GM19372 (cell line): ENCODE measurements around the gene PLD1.
"Not testable (repeated sequence)": the region's sequence is repeated elsewhere in the genome, so short reads cannot be mapped to it uniquely, and the experiment has no call there.

ENCODE experiments used
- ATAC-seq: cut with Tn5 transposase; IDR thresholded peaks from one replicate; pipeline ENCODE4 v1.9.1; 2021; ENCODE audit warnings: mild to moderate bottlenecking, low read depth, moderate library complexity; ENCODE audit not compliant: unreplicated experiment

PLD1 gene

GRCh38 chr3:171821044-171821443 is 10.8 kb upstream of the PLD1 start:
- ATAC-seq: no peak

DNA sequence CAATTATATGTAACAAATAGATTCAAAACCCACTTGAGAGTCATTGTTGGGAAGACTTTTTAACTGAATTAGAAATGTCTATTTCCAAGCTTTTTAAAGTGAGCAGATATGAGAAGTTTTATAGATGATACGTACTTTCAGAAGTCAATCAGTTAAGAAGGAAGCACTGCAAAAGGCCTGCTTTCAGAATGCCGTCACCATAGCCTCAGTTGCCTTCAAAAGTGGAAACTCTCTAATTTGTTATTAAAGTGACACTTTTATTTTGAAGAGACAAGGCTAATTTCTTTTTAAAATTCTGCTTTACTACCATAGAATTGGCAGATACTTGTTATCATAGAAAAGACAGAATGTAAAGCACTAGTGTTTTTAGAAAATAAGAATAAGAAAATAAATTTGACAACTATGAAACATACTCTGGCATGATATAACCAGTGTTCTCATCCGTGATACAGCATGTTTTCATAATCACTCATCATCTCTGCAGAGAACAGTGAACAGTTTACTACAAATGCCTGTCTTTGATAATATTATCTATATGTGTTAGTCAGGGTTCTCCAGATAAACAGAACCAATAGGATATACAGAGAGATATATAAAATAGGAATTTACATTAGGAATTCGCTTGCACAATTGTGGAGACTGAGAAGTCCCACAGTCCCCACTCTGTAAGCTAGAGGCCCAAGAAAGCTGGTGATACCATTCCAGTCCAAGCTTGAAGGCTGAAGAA is 7.0 kb upstream of the PLD1 start:
- ATAC-seq: no peak

DNA sequence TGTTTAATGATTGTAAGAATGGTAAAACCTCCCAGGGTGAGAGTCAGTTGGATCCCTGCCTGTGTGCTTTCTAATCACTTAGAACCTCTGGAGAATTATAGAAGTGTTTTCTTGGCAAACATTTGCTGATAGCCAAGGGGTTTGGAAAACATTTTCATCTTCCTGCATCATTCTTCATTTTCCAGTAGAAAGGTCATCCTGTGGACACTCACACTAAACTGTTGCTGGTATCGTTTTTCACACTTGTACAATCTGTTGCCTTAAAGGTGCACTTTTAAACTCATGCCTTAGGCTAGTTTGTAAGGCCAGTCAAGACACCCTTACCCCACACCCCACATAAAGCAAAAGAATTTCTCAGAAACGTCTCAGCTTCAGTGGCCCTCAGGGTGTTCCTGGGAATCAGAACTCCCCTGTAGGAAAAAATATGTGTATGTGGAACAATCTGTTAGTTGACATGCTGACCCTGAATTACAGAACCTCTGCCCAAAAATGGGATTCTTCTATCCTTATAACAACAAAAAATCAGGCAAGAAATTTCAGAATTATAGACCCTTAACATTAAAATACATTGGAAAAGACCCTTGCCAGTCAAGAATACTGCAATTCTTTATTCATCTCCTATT is 5.8 kb upstream of the PLD1 start:
- no peak for ATAC-seq

DNA sequence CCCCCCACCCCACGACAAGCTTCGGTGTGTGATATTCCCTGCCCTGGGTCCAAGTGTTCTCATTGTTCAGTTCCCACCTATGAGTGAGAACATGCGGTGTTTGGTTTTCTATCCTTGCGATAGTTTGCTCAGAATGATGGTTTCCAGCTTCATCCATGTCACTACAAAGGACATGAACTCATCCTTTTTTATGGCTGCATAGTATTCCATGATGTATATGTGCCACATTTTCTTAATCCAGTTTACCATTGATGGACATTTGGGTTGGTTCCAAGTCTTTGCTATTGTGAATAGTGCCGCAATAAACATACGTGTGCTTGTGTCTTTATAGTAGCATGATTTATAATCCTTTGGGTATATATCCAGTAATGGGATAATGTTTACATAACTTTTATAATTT is 4.4 kb upstream of the PLD1 start:
- not testable (repeated sequence) for ATAC-seq

GRCh38 chr3:171813897-171814460 is 3.7 kb upstream of the PLD1 start:
- ATAC-seq: peak; percentile 39

DNA sequence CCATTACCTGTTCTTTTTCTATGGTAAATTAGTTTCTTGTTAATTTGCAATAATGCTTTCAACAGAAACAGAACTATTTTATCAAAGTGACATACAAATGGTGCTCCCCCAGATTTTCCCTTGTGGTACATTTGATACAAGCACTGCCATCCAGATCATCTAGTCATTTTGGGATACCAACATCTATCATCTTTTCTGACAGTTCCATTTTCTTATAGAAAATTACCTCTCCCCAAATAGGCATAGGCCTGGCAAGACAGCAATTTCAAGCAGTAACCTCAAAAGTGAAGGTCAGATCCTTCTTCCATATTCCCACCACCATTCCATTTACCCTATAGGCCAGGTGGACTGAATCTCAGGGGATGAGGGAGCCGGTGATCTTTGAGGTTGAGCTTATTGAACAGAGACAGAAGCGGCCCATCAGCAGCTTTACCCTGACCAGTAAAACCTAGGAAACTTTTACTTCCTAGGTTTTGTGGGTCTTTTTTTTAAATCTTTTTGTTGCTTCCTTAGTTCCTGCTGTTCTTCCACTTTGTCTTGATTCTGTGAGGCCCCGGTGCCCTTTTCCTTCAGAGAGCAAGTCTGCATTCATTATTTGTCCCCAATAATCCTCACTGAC is 3.1 kb upstream of the PLD1 start:
- no peak for ATAC-seq

DNA sequence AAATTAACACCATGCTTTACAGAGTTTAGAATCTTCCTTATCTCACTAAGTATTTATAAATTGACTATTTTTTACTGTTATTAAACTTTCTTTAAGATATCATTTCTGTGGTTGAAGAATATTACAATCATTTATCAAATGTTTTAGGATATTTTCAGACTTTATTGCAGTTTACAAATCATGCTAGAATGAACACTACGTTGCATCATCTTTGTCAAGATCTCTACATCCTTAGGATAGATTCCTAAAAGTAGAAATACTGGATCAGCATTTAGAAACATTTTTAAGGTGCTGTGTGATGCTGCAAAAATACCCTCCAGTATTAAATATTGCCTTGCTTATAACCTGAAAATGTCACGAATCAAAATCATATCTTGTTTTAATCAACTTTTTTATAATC is 2.5 kb upstream of the PLD1 start:
- no peak for ATAC-seq

DNA sequence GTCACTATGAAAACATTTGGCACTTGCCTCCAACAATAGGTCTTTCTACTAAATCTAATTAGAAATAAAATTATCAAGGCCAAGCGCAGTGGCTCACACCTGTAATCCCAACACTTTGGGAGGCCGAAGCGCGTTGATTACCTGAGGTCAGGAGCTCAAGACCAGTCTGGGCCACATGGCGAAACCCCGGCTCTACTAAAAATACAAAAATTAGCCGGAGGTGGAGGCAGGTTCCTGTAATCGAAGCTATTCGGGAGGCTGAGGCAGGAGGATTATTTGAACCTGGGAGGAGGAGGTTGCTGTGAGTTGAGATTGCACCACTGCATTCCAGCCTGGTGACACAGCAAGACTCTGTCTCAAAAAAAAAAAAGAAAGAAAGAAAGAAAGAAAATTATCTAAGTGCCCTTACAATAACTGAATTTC is 1.6 kb upstream of the PLD1 start:
- no peak for ATAC-seq

DNA sequence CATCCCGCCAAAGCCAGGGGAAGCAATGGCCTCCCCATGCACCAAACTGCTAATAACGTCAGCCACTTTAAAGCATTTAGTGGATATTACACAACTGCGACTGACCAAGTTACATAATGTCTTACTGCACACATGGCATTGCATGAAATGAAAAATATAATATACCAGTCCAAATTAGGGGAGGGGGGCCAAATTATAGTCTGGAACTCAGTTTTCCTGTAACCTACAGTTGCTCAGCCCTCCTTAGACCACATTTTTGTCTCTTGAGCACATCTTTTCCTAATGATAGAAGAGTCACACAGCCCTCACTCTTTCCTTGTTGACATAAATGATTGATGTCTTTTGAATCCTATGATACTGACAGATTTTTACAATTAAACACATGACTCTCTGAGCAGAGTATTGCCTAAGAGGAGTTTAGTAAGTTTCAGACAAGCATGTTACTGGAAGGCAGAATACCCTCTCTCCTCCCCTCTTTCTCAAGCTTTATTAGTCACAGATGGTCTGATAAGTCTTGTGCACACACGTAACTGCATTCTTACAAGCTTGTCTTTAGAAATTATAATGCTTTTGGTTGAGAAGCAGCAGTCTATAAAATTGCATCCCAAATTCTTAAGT is 1.1 kb upstream of the PLD1 start:
- no peak for ATAC-seq

DNA sequence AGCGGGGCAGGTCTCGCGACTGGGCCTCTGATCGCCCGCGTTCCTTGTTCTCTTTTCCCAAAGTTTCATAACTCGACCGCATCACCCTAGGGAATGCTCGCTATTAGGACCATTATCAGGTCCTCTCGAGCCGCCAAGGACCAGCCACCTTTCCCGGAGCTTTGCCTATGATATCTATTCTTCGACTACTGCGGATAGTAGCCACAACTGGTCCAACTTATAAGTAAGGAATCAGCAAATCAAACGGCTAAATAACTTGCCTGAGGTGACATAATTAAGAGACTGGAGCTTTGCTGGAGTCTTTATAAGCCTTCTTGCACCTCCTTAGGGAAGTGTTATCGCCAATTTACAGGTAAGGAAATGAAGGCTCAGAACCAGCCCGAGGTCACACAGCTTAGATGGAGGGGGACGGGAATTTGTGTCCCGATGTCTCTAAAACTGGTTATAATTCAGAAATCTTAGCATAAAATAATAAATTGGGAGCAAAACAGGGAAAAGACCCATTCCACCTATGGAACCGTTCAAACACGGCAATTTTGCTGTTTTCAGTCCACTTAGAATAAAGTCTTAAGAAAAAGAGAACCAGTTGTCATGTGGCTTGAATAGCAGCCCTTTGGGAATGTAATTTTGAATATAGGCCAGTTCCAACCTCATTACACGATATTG is 479 bp upstream of the PLD1 start:
- ATAC-seq: no peak

- peak; percentile 42 for ATAC-seq
Measured at GRCh38 chr3:171809611-171809860, 747 bp downstream of the PLD1 start.

DNA sequence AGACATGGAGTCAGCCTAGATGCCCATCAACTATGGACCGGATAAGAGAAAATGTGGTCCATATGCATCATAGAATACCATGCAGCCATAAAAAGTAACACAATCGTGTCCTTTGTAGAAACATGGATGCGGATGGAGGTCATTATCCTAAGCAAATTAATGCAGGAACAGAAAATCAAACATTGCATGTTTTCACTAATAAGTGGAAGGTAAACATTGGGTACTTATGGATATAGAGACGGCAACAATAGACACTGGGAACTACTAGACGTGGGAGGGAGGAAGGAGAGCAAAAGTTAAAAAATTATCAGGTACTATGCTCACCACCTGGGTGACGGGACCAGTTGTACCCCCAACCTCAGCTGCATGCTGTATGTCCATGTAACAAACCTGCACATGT is 2.5 kb downstream of the PLD1 start:
- no peak for ATAC-seq

DNA sequence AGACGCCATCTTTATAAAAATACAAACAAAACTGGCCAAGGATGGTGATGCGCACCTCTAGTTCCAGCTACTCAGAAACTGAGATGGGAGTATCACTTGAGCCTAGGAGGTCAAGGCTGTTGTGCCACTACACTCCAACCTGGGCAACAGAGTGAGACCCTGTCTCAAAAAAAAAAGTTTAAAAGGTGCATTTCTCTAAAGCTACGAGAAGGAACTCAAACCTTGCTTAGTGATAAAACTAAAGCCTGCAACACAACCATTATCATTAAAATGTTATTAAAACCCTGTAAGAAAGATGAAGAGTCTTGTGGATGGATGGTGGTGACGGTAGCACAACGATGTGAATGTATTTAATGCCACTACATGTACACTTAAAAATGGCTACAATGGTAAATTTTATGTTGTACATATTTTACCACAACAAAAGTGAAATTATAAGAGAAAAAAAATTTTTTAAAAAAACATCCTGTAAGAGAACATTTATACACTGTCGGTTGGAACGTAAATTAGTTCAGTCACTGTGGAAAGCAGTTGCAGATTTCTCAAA is 3.1 kb downstream of the PLD1 start:
- no peak for ATAC-seq

GRCh38 chr3:171806200-171807128 is 3.8 kb downstream of the PLD1 start:
- ATAC-seq: no peak

DNA sequence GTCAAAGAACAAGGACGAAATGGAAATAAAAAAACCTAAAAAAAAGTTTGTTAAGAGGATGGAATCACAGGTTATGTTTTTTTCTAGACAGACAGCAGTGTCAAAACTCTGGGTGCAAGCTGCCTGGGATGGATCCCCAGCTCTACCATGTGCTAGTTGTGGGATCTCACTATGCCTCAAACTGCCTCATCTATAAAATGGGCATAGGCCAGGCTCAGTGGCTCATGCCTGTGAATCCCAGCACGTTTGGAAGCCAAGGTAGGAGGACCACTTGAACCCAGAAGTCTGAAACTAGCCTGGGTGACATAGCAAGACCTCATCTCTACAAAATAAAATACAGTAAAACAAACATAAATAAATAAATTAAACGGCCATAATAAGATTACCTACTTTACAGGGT is 4.6 kb downstream of the PLD1 start:
- ATAC-seq: no peak

- no peak for ATAC-seq
Measured at GRCh38 chr3:171804618-171805389, 5.5 kb downstream of the PLD1 start.

GRCh38 chr3:171803044-171803443 is 7.2 kb downstream of the PLD1 start:
- ATAC-seq: no peak

DNA sequence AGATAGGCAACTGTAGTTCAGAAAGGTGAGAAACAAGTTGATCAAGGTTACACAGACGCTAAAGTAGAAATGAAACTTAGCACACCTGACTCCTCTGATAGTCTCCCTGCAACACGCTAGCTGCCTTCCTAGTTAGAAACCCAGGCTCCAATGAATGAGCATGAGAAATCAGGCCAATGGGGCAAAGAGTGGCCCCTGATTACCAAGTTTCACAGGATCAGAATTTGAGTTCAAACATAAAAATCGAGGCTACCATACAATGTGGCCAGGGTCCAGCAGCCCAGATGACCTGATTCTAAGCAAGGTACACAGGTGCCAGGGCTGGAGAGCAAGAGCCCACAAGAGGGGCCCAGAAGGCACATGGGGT is 7.7 kb downstream of the PLD1 start:
- no peak for ATAC-seq
